GM12878 (cell line): ENCODE data around the gene SNW1. TPM values are rescaled to one million over a fixed set of nuclear protein-coding genes. Genes with fewer than 3 reads are reported as not detected.

Experiments used
- ATAC-seq: fragments of 200-7000 bp; cut with Tn5 transposase; 3 replicates; pipeline ENCODE4 v1.9.1; 2020; ENCODE audit warnings: mild to moderate bottlenecking, moderate library complexity
- BruUV-seq: library from RNA; stranded (reverse); fragments of 400-500 nt; replicated peaks from 2 replicates; lab custom pipeline; 2021; lab: Mats Ljungman, UMichigan
- CTCF ChIA-PET: fragments of 300-600 bp; sonication (Branson Sonifier 250); formaldehyde crosslinking; extraction: SDS; loops from one replicate; lab custom pipeline; 2021; ENCODE audit warnings: inconsistent platforms; lab: Yijun Ruan, JAX
- POLR2A ChIA-PET: fragments of 350-600 bp; formaldehyde crosslinking; extraction: SDS; loops from one replicate; lab custom pipeline; 2021; ENCODE audit warnings: inconsistent platforms; lab: Charles Lee
- RAD21 ChIA-PET: fragments of 300-600 bp; sonication (Branson Sonifier 250); formaldehyde crosslinking; loops from one replicate; lab custom pipeline; 2023; ENCODE audit warnings: antibody characterized with exemption; ENCODE audit not compliant: unreplicated experiment; lab: Charles Lee
- SMC1A ChIA-PET: fragments of 300-600 bp; sonication (Branson Sonifier 250); formaldehyde crosslinking; loops from one replicate; lab custom pipeline; 2023; ENCODE audit not compliant: unreplicated experiment, uncharacterized antibody; lab: Charles Lee
- DNase-seq: peaks from one replicate; pipeline ENCODE4 v3.0.0-alpha.2; 2011; ENCODE audit warnings: low read depth, low spot score
- FAIRE-seq: peaks from 3 replicates; lab custom pipeline; 2011; peaks lifted over from hg19 to GRCh38; lab: Jason Lieb, UNC
- H2AFZ ChIP-seq: 2 replicates; pipeline ENCODE4 v1.6.0; 2011; ENCODE audit warnings: low read depth, low read length, control low read depth; ENCODE audit not compliant: control insufficient read depth
- H3K27ac ChIP-seq: 2 replicates; pipeline ENCODE4 v1.5.1; 2011; ENCODE audit warnings: control low read depth; ENCODE audit not compliant: control insufficient read depth, insufficient read depth
- H3K27me3 ChIP-seq, 2 experiments: replicated peaks in 1 of 2; 2 replicates each; pipeline versions ENCODE4 v1.6.0 to v1.6.1; 2011; ENCODE audit warnings: low read length in 1 of 2; ENCODE audit not compliant: control insufficient read depth in 2 of 2, insufficient read depth in 2 of 2
- H3K36me3 ChIP-seq, 2 experiments: 2 replicates each; pipeline ENCODE4 v1.5.1; 2011; ENCODE audit warnings: low read length in 1 of 2; ENCODE audit not compliant: control insufficient read depth in 2 of 2, insufficient read depth in 2 of 2
- H3K4me1 ChIP-seq: 2 replicates; pipeline ENCODE4 v1.6.1; 2011; ENCODE audit warnings: mild to moderate bottlenecking, low read length, moderate library complexity, mixed read lengths; ENCODE audit not compliant: control insufficient read depth, insufficient read depth
- H3K4me2 ChIP-seq: 2 replicates; pipeline ENCODE4 v1.6.0; 2011; ENCODE audit warnings: control low read depth; ENCODE audit not compliant: control insufficient read depth, insufficient read depth
- H3K4me3 ChIP-seq: fragments of 200-600 bp; sonication (generic); 2 replicates; pipeline ENCODE4 v1.5.1; 2016
- H3K79me2 ChIP-seq: 2 replicates; pipeline ENCODE4 v1.6.0; 2011; ENCODE audit warnings: low read length; ENCODE audit not compliant: control insufficient read depth, insufficient read depth
- H3K9ac ChIP-seq: 2 replicates; pipeline ENCODE4 v1.8.0; 2011; ENCODE audit warnings: low read length, control low read depth, mixed read lengths; ENCODE audit not compliant: control insufficient read depth, insufficient read depth
- H3K9me3 ChIP-seq: replicated peaks from 3 replicates; pipeline ENCODE4 v1.5.1; 2011; ENCODE audit warnings: mild to moderate bottlenecking, low read length; ENCODE audit not compliant: control insufficient read depth, insufficient read depth
- H4K20me1 ChIP-seq: 2 replicates; pipeline ENCODE4 v1.6.0; 2011; ENCODE audit not compliant: control insufficient read depth, insufficient read depth
- DPF2 ChIP-seq: fragments of 450-650 bp; IDR thresholded peaks from 2 replicates; pipeline ENCODE4 v1.6.1; 2017; ENCODE audit warnings: mild to moderate bottlenecking
- ESRRA ChIP-seq: IDR thresholded peaks from 2 replicates; pipeline ENCODE4 v1.6.1; 2012; ENCODE audit warnings: mild to moderate bottlenecking, low read length, improper control_type of control experiment
- HCFC1 ChIP-seq: fragments of 150-350 bp; IDR thresholded peaks from 2 replicates; pipeline ENCODE4 v1.6.1; 2014; ENCODE audit warnings: low read length
- JUNB ChIP-seq: IDR thresholded peaks from 2 replicates; pipeline ENCODE4 v1.6.1; 2016; ENCODE audit warnings: antibody characterized with exemption, mild to moderate bottlenecking
- JUND ChIP-seq: IDR thresholded peaks from 2 replicates; pipeline ENCODE4 v1.6.1; 2012; ENCODE audit warnings: low read depth, mild to moderate bottlenecking, low read length, improper control_type of control experiment, moderate library complexity
- MTA3 ChIP-seq: IDR thresholded peaks from 2 replicates; pipeline ENCODE4 v1.6.1; 2012; ENCODE audit warnings: low read length, inconsistent platforms, borderline replicate concordance
- MYB ChIP-seq: fragments of 150-350 bp; IDR thresholded peaks from 2 replicates; pipeline ENCODE4 v1.6.1; 2014; ENCODE audit warnings: mild to moderate bottlenecking, low read depth, low read length, borderline replicate concordance
- NRF1 ChIP-seq: conservative IDR thresholded peaks from 2 replicates; pipeline ENCODE4 v1.6.1; 2011; ENCODE audit warnings: mild to moderate bottlenecking, low read depth, low read length, improper control_type of control experiment
- SRF ChIP-seq, 2 experiments: IDR thresholded peaks; 2 replicates each; pipeline ENCODE4 v1.6.1; 2011; ENCODE audit warnings: low read depth in 2 of 2, low read length in 2 of 2, mild to moderate bottlenecking in 1 of 2, moderate library complexity in 1 of 2
- SUZ12 ChIP-seq: fragments of 200-600 bp; sonication (generic); IDR thresholded peaks from one replicate; pipeline ENCODE4 v1.6.1; 2018; ENCODE audit warnings: antibody characterized with exemption, mild to moderate bottlenecking; ENCODE audit not compliant: unreplicated experiment
- YBX1 ChIP-seq: fragments of 450-650 bp; IDR thresholded peaks from 2 replicates; pipeline ENCODE4 v1.6.1; 2016; ENCODE audit warnings: antibody characterized with exemption
- ZNF274 ChIP-seq: IDR thresholded peaks from one replicate; pipeline ENCODE4 v1.8.0; 2011; ENCODE audit not compliant: insufficient read length, insufficient read depth
- ZSCAN29 ChIP-seq: fragments of 450-650 bp; IDR thresholded peaks from 2 replicates; pipeline ENCODE4 v1.6.1; 2017; ENCODE audit warnings: mild to moderate bottlenecking, moderate library complexity
- WGBS: methylation state at CpG from one replicate; pipeline ENCODE4 v1.1.6; 2016; ENCODE audit warnings: low lambda C conversion rate; ENCODE audit not compliant: insufficient replicate concordance, insufficient coverage; ENCODE audit errors: missing lambda C conversion rate; 5-methylcytosine and 5-hydroxymethylcytosine counted together
- in situ Hi-C: fragments of 300-500 bp; cut with MboI; formaldehyde crosslinking; loops from 9 replicates; pipeline ENCODE4 v1.14.3; 2018; ENCODE audit warnings: mixed read lengths
- intact Hi-C: fragments of 100-400 bp; cut with micrococcal nuclease; formaldehyde crosslinking; loops from one replicate; pipeline ENCODE4 v1.14.2; 2022; ENCODE audit not compliant: unreplicated experiment
- polyA plus RNA-seq, 11 experiments: library from polyadenylated mRNA; depleted of rRNA in 4 of 11; unstranded in 6 of 11; stranded (reverse) in 5 of 11; fragments of >200 nt; fragmentation: Nextera tagmentation in 4 of 11; fragmentation: Illumina TruSeq in 1 of 11; extraction: Ambion mirVana in 4 of 11; extraction: Trizol in 1 of 11; gene quantifications; 1 replicate in 1 of 11; 2 replicates in 10 of 11; pipeline versions ENCODE4 v1.2.1 to v1.2.3, GENCODE V29; 2011 to 2016; ENCODE audit warnings: inconsistent platforms in 2 of 11, missing spikeins in 2 of 11, low read depth in 1 of 11
- total RNA-seq, 4 experiments: library from RNA; depleted of rRNA in 3 of 4; stranded (reverse); fragments of >200 nt in 3 of 4; fragmentation: Illumina TruSeq in 1 of 4; extraction: Trizol in 1 of 4; gene quantifications; 2 replicates each; pipeline versions ENCODE4 v1.2.1 to v1.2.3, GENCODE V29; 2013 to 2021
- TF ChIP-seq, protein P1 (sequence below): fragments of 450-650 bp; formaldehyde crosslinking; IDR thresholded peaks from 2 replicates; pipeline ENCODE4 v1.4.0; 2022; ENCODE audit warnings: mild to moderate bottlenecking, moderate library complexity
- TF ChIP-seq, protein P2 (sequence below): IDR thresholded peaks from 2 replicates; pipeline ENCODE4 v1.6.1; 2012; ENCODE audit warnings: mild to moderate bottlenecking, low read depth, low read length
- TF ChIP-seq, protein P3 (sequence below): fragments of 450-650 bp; IDR thresholded peaks from 2 replicates; pipeline ENCODE4 v1.6.1; 2014; ENCODE audit warnings: mild to moderate bottlenecking

The SNW1 gene
- total and polyA plus RNA-seq, 10 of the 15 experiments (the other 5 are each of a cell fraction or from before 2014, with no cell fraction given) = 56.6 to 109 (median 75.7) TPM

DNA sequence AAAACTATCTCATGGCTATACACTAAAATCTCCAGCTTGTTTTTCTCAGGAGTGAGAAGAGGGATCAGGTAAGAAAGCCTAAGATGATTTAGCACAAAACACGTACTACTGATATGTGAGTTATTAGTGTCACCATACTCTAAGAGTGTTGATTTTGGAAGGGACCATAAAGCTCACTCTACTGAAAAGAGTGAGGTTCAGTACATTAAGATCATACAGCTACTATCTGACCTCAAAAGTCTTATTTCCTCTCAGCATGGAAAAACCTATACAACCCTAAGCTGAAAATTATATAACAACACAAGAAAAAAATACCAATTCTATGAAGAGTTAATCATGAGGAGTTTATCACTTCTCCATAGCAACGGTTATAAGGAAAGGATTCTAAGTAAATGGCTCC lies 19.5 kb downstream of the SNW1 start:
- in situ Hi-C loops (no loop called here), intact Hi-C loops (no loop called here)
- ChIA-PET SMC1A (interaction anchor here (1.1 kb wide), 1 partner anchor 14 kb away, joined by 3 read pairs; no protein-coding TSS in a partner anchor), RAD21 (interaction anchor here (0.6 kb wide), 1 partner anchor 16 kb away, joined by 3 read pairs; no protein-coding TSS in a partner anchor), CTCF (interaction anchor here (0.6 to 0.7 kb wide), 2 partner anchors 49 to 190 kb away, joined by 3 read pairs; no protein-coding TSS in a partner anchor), POLR2A (no interaction called here)
- DNase-seq (no peak), ATAC-seq (no peak), FAIRE-seq (no peak)
- Histone ChIP-seq H3K4me2 (no peak overlapping the region), H3K79me2 (peaks cover 3% of the 10 kb centered on the region), H2AFZ (no peak overlapping the region), H3K27ac (no peak overlapping the region), H3K9ac (no peak overlapping the region), H3K36me3 (peaks cover 4 to 34% of the 10 kb centered on the region in 2 experiments), H3K4me3 (no peak overlapping the region), H3K4me1 (no peaks in the 10 kb centered on the region), H3K27me3 (no peaks in the 10 kb centered on the region), H3K9me3 (no peaks in the 10 kb centered on the region), H4K20me1 (no peaks in the 10 kb centered on the region)
- WGBS = 98% methylated on average over 2 of the region's 2 CpGs
- no TSS peak for BruUV-seq
- TF ChIP-seq MTA3 (no peak), ZSCAN29 (no peak), JUNB (no peak), JUND (no peak), SRF (IDR thresholded peaks at IDR 0.05; ENCODE audit: low read depth in 2 of 2, low read length in 2 of 2) (no peak), ZNF274 (no peak), HCFC1 (no peak), DPF2 (no peak), MYB (no peak), ESRRA (no peak), YBX1 (no peak), NRF1 (no peak), SUZ12 (no peak)
- TF ChIP-seq, protein P1, sequence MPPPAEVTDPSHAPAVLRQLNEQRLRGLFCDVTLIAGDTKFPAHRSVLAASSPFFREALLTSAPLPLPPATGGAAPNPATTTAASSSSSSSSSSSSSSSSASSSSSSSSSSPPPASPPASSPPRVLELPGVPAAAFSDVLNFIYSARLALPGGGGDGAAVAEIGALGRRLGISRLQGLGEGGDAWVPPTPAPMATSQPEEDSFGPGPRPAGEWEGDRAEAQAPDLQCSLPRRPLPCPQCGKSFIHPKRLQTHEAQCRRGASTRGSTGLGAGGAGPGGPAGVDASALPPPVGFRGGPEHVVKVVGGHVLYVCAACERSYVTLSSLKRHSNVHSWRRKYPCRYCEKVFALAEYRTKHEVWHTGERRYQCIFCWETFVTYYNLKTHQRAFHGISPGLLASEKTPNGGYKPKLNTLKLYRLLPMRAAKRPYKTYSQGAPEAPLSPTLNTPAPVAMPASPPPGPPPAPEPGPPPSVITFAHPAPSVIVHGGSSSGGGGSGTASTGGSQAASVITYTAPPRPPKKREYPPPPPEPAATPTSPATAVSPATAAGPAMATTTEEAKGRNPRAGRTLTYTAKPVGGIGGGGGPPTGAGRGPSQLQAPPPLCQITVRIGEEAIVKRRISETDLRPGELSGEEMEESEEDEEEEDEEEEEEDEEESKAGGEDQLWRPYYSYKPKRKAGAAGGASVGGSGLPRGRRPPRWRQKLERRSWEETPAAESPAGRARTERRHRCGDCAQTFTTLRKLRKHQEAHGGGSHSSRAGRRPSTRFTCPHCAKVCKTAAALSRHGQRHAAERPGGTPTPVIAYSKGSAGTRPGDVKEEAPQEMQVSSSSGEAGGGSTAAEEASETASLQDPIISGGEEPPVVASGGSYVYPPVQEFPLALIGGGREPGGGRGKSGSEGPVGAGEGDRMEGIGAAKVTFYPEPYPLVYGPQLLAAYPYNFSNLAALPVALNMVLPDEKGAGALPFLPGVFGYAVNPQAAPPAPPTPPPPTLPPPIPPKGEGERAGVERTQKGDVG = no peak
- TF ChIP-seq, protein P2, sequence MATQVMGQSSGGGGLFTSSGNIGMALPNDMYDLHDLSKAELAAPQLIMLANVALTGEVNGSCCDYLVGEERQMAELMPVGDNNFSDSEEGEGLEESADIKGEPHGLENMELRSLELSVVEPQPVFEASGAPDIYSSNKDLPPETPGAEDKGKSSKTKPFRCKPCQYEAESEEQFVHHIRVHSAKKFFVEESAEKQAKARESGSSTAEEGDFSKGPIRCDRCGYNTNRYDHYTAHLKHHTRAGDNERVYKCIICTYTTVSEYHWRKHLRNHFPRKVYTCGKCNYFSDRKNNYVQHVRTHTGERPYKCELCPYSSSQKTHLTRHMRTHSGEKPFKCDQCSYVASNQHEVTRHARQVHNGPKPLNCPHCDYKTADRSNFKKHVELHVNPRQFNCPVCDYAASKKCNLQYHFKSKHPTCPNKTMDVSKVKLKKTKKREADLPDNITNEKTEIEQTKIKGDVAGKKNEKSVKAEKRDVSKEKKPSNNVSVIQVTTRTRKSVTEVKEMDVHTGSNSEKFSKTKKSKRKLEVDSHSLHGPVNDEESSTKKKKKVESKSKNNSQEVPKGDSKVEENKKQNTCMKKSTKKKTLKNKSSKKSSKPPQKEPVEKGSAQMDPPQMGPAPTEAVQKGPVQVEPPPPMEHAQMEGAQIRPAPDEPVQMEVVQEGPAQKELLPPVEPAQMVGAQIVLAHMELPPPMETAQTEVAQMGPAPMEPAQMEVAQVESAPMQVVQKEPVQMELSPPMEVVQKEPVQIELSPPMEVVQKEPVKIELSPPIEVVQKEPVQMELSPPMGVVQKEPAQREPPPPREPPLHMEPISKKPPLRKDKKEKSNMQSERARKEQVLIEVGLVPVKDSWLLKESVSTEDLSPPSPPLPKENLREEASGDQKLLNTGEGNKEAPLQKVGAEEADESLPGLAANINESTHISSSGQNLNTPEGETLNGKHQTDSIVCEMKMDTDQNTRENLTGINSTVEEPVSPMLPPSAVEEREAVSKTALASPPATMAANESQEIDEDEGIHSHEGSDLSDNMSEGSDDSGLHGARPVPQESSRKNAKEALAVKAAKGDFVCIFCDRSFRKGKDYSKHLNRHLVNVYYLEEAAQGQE = no peak
- TF ChIP-seq, protein P3, sequence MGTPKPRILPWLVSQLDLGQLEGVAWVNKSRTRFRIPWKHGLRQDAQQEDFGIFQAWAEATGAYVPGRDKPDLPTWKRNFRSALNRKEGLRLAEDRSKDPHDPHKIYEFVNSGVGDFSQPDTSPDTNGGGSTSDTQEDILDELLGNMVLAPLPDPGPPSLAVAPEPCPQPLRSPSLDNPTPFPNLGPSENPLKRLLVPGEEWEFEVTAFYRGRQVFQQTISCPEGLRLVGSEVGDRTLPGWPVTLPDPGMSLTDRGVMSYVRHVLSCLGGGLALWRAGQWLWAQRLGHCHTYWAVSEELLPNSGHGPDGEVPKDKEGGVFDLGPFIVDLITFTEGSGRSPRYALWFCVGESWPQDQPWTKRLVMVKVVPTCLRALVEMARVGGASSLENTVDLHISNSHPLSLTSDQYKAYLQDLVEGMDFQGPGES = no peak
